ENCODE results near the gene VCL. TPM values are rescaled to one million over a fixed set of nuclear protein-coding genes. Genes with fewer than 3 reads are reported as not detected.

Gene VCL
- polyA plus RNA-seq, 1 donor from 2014 or later: 11.2 TPM

- no peaks in the 10 kb centered on the region for H3K79me2 ChIP-seq (replicated peaks; ENCODE audit: insufficient read depth, low read length)
- peaks cover 4% of the 10 kb centered on the region for H3K36me3 ChIP-seq (ENCODE audit: insufficient read depth, low read length)
- H3K27ac ChIP-seq (ENCODE audit: low read length): no peak overlapping the region
- H3K27me3 ChIP-seq (ENCODE audit: insufficient read depth, low read depth, low read length): no peaks in the 10 kb centered on the region
- no peak for TF ChIP-seq TAF1 (IDR thresholded peaks at IDR 0.05; ENCODE audit: low read depth)
- no peak for TF ChIP-seq EP300 (conservative IDR thresholded peaks at IDR 0.05; ENCODE audit: poor library complexity, severe bottlenecking)
- no peak for TF ChIP-seq MXI1 (conservative IDR thresholded peaks at IDR 0.05; ENCODE audit: poor library complexity, severe bottlenecking)
- TF ChIP-seq SMC3 (conservative IDR thresholded peaks at IDR 0.05; ENCODE audit: poor library complexity): no peak
- TF ChIP-seq EZH2 (IDR thresholded peaks at IDR 0.05; ENCODE audit: borderline replicate concordance, insufficient read depth, low read length, poor library complexity, severe bottlenecking): no peak
- TF ChIP-seq RAD21 (conservative IDR thresholded peaks at IDR 0.05): no peak
- TF ChIP-seq CTCF (IDR thresholded peaks at IDR 0.05; ENCODE audit: poor library complexity, severe bottlenecking): no peak
- no peak for TF ChIP-seq REST (IDR thresholded peaks at IDR 0.05; ENCODE audit: borderline replicate concordance)
- TF ChIP-seq POLR2AphosphoS5 (IDR thresholded peaks at IDR 0.05): no peak
- H3K9ac ChIP-seq (ENCODE audit: low read length): no peak overlapping the region
- H3K4me2 ChIP-seq (ENCODE audit: low read length): no peak overlapping the region
- no peaks in the 10 kb centered on the region for H3K9me2 ChIP-seq (ENCODE audit: insufficient read depth, low read length)
- no peak overlapping the region for H2AFZ ChIP-seq (ENCODE audit: low read depth, low read length)
- H3K4me3 ChIP-seq (ENCODE audit: low read length): no peak overlapping the region
- no peaks in the 10 kb centered on the region for H3F3A ChIP-seq (ENCODE audit: insufficient read depth, low read length, poor library complexity, severe bottlenecking)
- no peaks in the 10 kb centered on the region for H4K20me1 ChIP-seq (ENCODE audit: insufficient read depth)
- H3K9me3 ChIP-seq (ENCODE audit: low read length): no peaks in the 10 kb centered on the region
Observed at GRCh38 chr10:74096777-74097176, 98.9 kb downstream of the VCL start.

- TF ChIP-seq EP300 (conservative IDR thresholded peaks at IDR 0.05; ENCODE audit: poor library complexity, severe bottlenecking) (no peak), RAD21 (conservative IDR thresholded peaks at IDR 0.05) (no peak), MXI1 (conservative IDR thresholded peaks at IDR 0.05; ENCODE audit: poor library complexity, severe bottlenecking) (no peak), SMC3 (conservative IDR thresholded peaks at IDR 0.05; ENCODE audit: poor library complexity) (no peak), CTCF (IDR thresholded peaks at IDR 0.05; ENCODE audit: poor library complexity, severe bottlenecking) (no peak), EZH2 (IDR thresholded peaks at IDR 0.05; ENCODE audit: borderline replicate concordance, insufficient read depth, low read length, poor library complexity, severe bottlenecking) (no peak)
- no peaks in the 10 kb centered on the region for H3F3A ChIP-seq (ENCODE audit: insufficient read depth, low read length, poor library complexity, severe bottlenecking)
- H3K9me3 ChIP-seq (ENCODE audit: low read length): no peaks in the 10 kb centered on the region
- H3K36me3 ChIP-seq (ENCODE audit: insufficient read depth, low read length): peaks cover 4% of the 10 kb centered on the region
- no peak overlapping the region for H3K27ac ChIP-seq (ENCODE audit: low read length)
- H3K9me2 ChIP-seq (ENCODE audit: insufficient read depth, low read length): no peaks in the 10 kb centered on the region
- no peak overlapping the region for H2AFZ ChIP-seq (ENCODE audit: low read depth, low read length)
- no peaks in the 10 kb centered on the region for H3K79me2 ChIP-seq (replicated peaks; ENCODE audit: insufficient read depth, low read length)
- H3K4me3 ChIP-seq (ENCODE audit: low read length): no peak overlapping the region
- H4K20me1 ChIP-seq (ENCODE audit: insufficient read depth): no peaks in the 10 kb centered on the region
- H3K9ac ChIP-seq (ENCODE audit: low read length): no peak overlapping the region
- H3K27me3 ChIP-seq (ENCODE audit: insufficient read depth, low read depth, low read length): no peaks in the 10 kb centered on the region
- H3K4me2 ChIP-seq (ENCODE audit: low read length): no peak overlapping the region
Observed at GRCh38 chr10:74097776-74098175, 99.9 kb downstream of the VCL start.
